Measurements from ENCODE around the gene PLXNA4. TPM values are rescaled to one million over a fixed set of nuclear protein-coding genes. Genes with fewer than 3 reads are reported as not detected.

PLXNA4 gene
- total and polyA plus RNA-seq, 4 donors = 0.04 to 1.1 (median 0.41) TPM

GRCh38 chr7:132309102-132309805, 267.0 kb downstream of the PLXNA4 start:
- no peak for DNase-seq (ENCODE audit: low spot score)
- Histone ChIP-seq H3K36me3 (ENCODE audit: control insufficient read depth in 4 of 4, insufficient read depth in 3 of 4, low read depth in 1 of 4, low read length in 3 of 4) (no peaks in the 10 kb centered on the region), H3K4me3 (ENCODE audit: low read depth in 1 of 3, low read length in 3 of 3) (no peak overlapping the region), H3K9me3 (ENCODE audit: control insufficient read depth in 4 of 4, low read length in 3 of 4) (no peaks in the 10 kb centered on the region), H3K9ac (ENCODE audit: low read depth in 1 of 2, low read length in 2 of 2) (no peak overlapping the region), H3K4me1 (ENCODE audit: control insufficient read depth in 4 of 4, insufficient read depth in 4 of 4, low read length in 3 of 4) (no peaks in the 10 kb centered on the region), H3K27me3 (ENCODE audit: control insufficient read depth in 4 of 4, insufficient read depth in 4 of 4, low read length in 3 of 4) (peaks cover 0 to 4% (median 0%) of the 10 kb centered on the region in 4 donors), H3K27ac (ENCODE audit: low read depth in 1 of 2, low read length in 2 of 2) (no peak overlapping the region)
- TF ChIP-seq EGR1 (IDR thresholded peaks at IDR 0.05; ENCODE audit: low read depth in 2 of 2) (no peak), ZBTB33 (IDR thresholded peaks at IDR 0.05) (no peak), FOXA2 (IDR thresholded peaks at IDR 0.05) (no peak)
- 64% methylated on average over 9 of the region's 9 CpGs for WGBS

- Histone ChIP-seq H3K36me3 (ENCODE audit: control insufficient read depth in 4 of 4, insufficient read depth in 3 of 4, low read depth in 1 of 4, low read length in 3 of 4) (no peaks in the 10 kb centered on the region), H3K9me3 (ENCODE audit: control insufficient read depth in 4 of 4, low read length in 3 of 4) (no peaks in the 10 kb centered on the region), H3K9ac (ENCODE audit: low read depth in 1 of 2, low read length in 2 of 2) (no peak overlapping the region), H3K27ac (ENCODE audit: low read depth in 1 of 2, low read length in 2 of 2) (no peak overlapping the region), H3K27me3 (ENCODE audit: control insufficient read depth in 4 of 4, insufficient read depth in 4 of 4, low read length in 3 of 4) (peaks cover 0 to under 1% (median 0%) of the 10 kb centered on the region in 4 donors), H3K4me3 (ENCODE audit: low read depth in 1 of 3, low read length in 3 of 3) (no peak overlapping the region), H3K4me1 (ENCODE audit: control insufficient read depth in 4 of 4, insufficient read depth in 4 of 4, low read length in 3 of 4) (no peaks in the 10 kb centered on the region)
- TF ChIP-seq, protein P1, sequence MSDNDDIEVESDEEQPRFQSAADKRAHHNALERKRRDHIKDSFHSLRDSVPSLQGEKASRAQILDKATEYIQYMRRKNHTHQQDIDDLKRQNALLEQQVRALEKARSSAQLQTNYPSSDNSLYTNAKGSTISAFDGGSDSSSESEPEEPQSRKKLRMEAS (IDR thresholded peaks at IDR 0.05) = no peak
- no peak for TF ChIP-seq RAD21 (IDR thresholded peaks at IDR 0.05)
- TF ChIP-seq CTCF (IDR thresholded peaks at IDR 0.05; ENCODE audit: low read depth, low read length, missing input control) = no peak
- TF ChIP-seq FOXA2 (IDR thresholded peaks at IDR 0.05) = no peak
- no peak for TF ChIP-seq HNF4A (conservative IDR thresholded peaks at IDR 0.05)
- TF ChIP-seq TAF1 (conservative IDR thresholded peaks at IDR 0.05) = no peak
- DNase-seq (ENCODE audit: low spot score) = no peak
- WGBS = 73% methylated on average over 7 of the region's 7 CpGs
Observed at GRCh38 chr7:132307465-132307864, 268.8 kb downstream of the PLXNA4 start.

DNA sequence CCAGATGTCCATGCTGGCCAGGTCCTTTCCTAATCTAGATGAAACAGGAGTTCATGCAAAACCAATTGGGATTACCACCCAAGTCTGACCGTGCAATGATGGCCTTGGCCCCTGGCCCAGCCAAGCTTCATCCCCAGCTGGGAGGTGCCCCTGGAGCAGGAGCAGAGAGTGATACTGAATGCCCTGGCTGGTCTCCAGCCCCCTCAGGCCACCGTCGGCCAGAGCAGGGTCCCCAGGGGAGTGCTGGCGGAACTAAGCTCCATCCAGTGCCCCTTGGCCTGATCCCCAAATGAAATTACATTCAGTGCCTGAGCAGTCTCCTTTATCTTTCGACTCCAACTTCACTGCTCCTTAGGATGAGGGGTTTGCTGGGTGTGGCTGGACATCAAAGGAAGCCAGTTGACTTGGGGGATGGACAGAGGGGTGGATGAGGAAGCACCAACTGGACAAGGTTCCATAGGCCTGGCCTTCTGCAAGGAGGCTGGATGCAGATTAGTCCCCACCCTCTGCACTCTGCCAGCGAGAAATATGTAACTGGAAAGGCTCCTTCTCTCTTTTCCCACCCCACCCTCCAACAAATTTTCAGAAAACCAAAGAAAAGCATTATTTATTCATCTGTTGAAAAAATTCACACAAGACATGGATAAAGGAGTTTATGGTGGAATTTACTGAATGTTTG, 275.5 kb downstream of the PLXNA4 start:
- Histone ChIP-seq H3K36me3 (ENCODE audit: control insufficient read depth in 4 of 4, insufficient read depth in 3 of 4, low read depth in 1 of 4, low read length in 3 of 4) (no peaks in the 10 kb centered on the region), H3K9me3 (ENCODE audit: control insufficient read depth in 4 of 4, low read length in 3 of 4) (no peaks in the 10 kb centered on the region), H3K4me1 (ENCODE audit: control insufficient read depth in 4 of 4, insufficient read depth in 4 of 4, low read length in 3 of 4) (no peaks in the 10 kb centered on the region), H3K4me3 (ENCODE audit: low read depth in 1 of 3, low read length in 3 of 3) (no peak overlapping the region), H3K9ac (ENCODE audit: low read depth in 1 of 2, low read length in 2 of 2) (no peak overlapping the region), H3K27me3 (ENCODE audit: control insufficient read depth in 4 of 4, insufficient read depth in 4 of 4, low read length in 3 of 4) (no peaks in the 10 kb centered on the region), H3K27ac (ENCODE audit: low read depth in 1 of 2, low read length in 2 of 2) (no peak overlapping the region)
- DNase-seq (ENCODE audit: low spot score) = no peak
- no peak for TF ChIP-seq JUND (IDR thresholded peaks at IDR 0.05)
- no peak for TF ChIP-seq YY1 (IDR thresholded peaks at IDR 0.05)
- no peak for TF ChIP-seq FOXA1 (IDR thresholded peaks at IDR 0.05)
- WGBS = 65% methylated on average over 6 of the region's 6 CpGs
